ENCODE measurements around the gene ZFYVE9. TPM values are rescaled to one million over a fixed set of nuclear protein-coding genes. Genes with fewer than 3 reads are reported as not detected.

Gene ZFYVE9
- total RNA-seq, 1 experiment from 2014 or later, result 14.2 TPM

- no TSS peak for BruUV-seq (replicated peaks)
- H3K4me2 ChIP-seq (ENCODE audit: low read length), result 0 out of 2 replicates have a peak overlapping the region, but pooled peaks have one; percentile 0
- peaks cover 6 to 44% of the 10 kb centered on the region in 2 experiments; a peak in 3 of 4 replicates for H3K4me1 ChIP-seq (ENCODE audit: control insufficient read depth in 1 of 2, insufficient read depth in 2 of 2, low read length in 2 of 2)
- no peaks in the 10 kb centered on the region for H3K79me2 ChIP-seq (ENCODE audit: insufficient read depth, low read length)
- ChIA-PET RAD21 (ENCODE audit: low non-redundant PET in 1 of 2, low total read pairs in 2 of 2, uncharacterized antibody in 2 of 2, unreplicated experiment in 2 of 2) (no interaction called here), CTCF (no interaction called here), POLR2A (no interaction called here)
- no peak overlapping the region for H3K27ac ChIP-seq (ENCODE audit: low read depth, low read length)
- no peak overlapping the region for H3K9ac ChIP-seq (ENCODE audit: low read length)
- DNase-seq (ENCODE audit: low read depth, low spot score), result no peak
- TF ChIP-seq ELF1 (IDR thresholded peaks at IDR 0.05; ENCODE audit: borderline replicate concordance, low read depth) (no peak), POLR2A (IDR thresholded peaks at IDR 0.05; ENCODE audit: borderline replicate concordance, extremely low read depth, insufficient read depth, insufficient read length) (no peak), SP1 (IDR thresholded peaks at IDR 0.05; ENCODE audit: low read depth) (no peak), JUND (IDR thresholded peaks at IDR 0.05) (no peak), SRF (IDR thresholded peaks at IDR 0.05; ENCODE audit: low read depth) (no peak), ZNF274 (IDR thresholded peaks at IDR 0.05; ENCODE audit: low read depth, low read length) (no peak), EGR1 (IDR thresholded peaks at IDR 0.05; ENCODE audit: low read depth) (no peak)
- no peaks in the 10 kb centered on the region for H4K20me1 ChIP-seq (ENCODE audit: insufficient read depth)
- H3K9me2 ChIP-seq (ENCODE audit: insufficient read depth), result no peaks in the 10 kb centered on the region
- no peaks in the 10 kb centered on the region for H3K36me3 ChIP-seq (ENCODE audit: control insufficient read depth in 1 of 2, insufficient read depth in 2 of 2, low read length in 2 of 2)
- no peaks in the 10 kb centered on the region for H3K9me3 ChIP-seq (ENCODE audit: control insufficient read depth in 1 of 2, insufficient read depth in 1 of 2, low read depth in 1 of 2, low read length in 2 of 2)
- no peak for ATAC-seq
- H2AFZ ChIP-seq (ENCODE audit: low read depth, low read length, poor library complexity, severe bottlenecking), result no peak overlapping the region
- no peaks in the 10 kb centered on the region for H3K27me3 ChIP-seq (ENCODE audit: insufficient read depth, low read length)
- intact Hi-C loops (cut with micrococcal nuclease), result no loop called here
- no peak overlapping the region for H3K4me3 ChIP-seq (replicated peaks in 1 of 2; ENCODE audit: low read depth in 1 of 2, low read length in 2 of 2)
Measured at GRCh38 chr1:52238474-52238873, 96.6 kb downstream of the ZFYVE9 start.

- BruUV-seq (replicated peaks), result no TSS peak
- Histone ChIP-seq H2AFZ (ENCODE audit: low read depth, low read length, poor library complexity, severe bottlenecking) (no peak overlapping the region), H3K9me3 (ENCODE audit: control insufficient read depth in 1 of 2, insufficient read depth in 1 of 2, low read depth in 1 of 2, low read length in 2 of 2) (no peaks in the 10 kb centered on the region), H3K4me2 (ENCODE audit: low read length) (0 out of 2 replicates have a peak overlapping the region, but pooled peaks have one; percentile 0), H3K4me3 (replicated peaks in 1 of 2; ENCODE audit: low read depth in 1 of 2, low read length in 2 of 2) (no peak overlapping the region), H3K36me3 (ENCODE audit: control insufficient read depth in 1 of 2, insufficient read depth in 2 of 2, low read length in 2 of 2) (no peaks in the 10 kb centered on the region), H3K9ac (ENCODE audit: low read length) (no peak overlapping the region), H3K79me2 (ENCODE audit: insufficient read depth, low read length) (no peaks in the 10 kb centered on the region), H4K20me1 (ENCODE audit: insufficient read depth) (no peaks in the 10 kb centered on the region), H3K9me2 (ENCODE audit: insufficient read depth) (no peaks in the 10 kb centered on the region), H3K4me1 (ENCODE audit: control insufficient read depth in 1 of 2, insufficient read depth in 2 of 2, low read length in 2 of 2) (peaks cover 8 to 50% of the 10 kb centered on the region in 2 experiments; a peak in 3 of 4 replicates), H3K27me3 (ENCODE audit: insufficient read depth, low read length) (no peaks in the 10 kb centered on the region), H3K27ac (ENCODE audit: low read depth, low read length) (no peak overlapping the region)
- ATAC-seq, result no peak
- ChIA-PET CTCF (no interaction called here), POLR2A (no interaction called here), RAD21 (ENCODE audit: low non-redundant PET in 1 of 2, low total read pairs in 2 of 2, uncharacterized antibody in 2 of 2, unreplicated experiment in 2 of 2) (no interaction called here)
- no peak for DNase-seq (ENCODE audit: low read depth, low spot score)
- intact Hi-C loops (cut with micrococcal nuclease), result no loop called here
- TF ChIP-seq YY1 (IDR thresholded peaks at IDR 0.05; ENCODE audit: extremely low read depth, insufficient replicate concordance, low read depth, low read length) (no peak), ZFX (IDR thresholded peaks at IDR 0.05) (no peak), CTCF (IDR thresholded peaks at IDR 0.05 in 2 of 3, conservative IDR thresholded peaks at IDR 0.05 in 1 of 3; ENCODE audit: borderline replicate concordance in 1 of 3, insufficient read depth in 1 of 3, low read depth in 2 of 3, low read length in 2 of 3) (no peak), CBX3 (IDR thresholded peaks at IDR 0.05; ENCODE audit: low read depth) (no peak), ELF1 (IDR thresholded peaks at IDR 0.05; ENCODE audit: borderline replicate concordance, low read depth) (no peak), ZBTB33 (IDR thresholded peaks at IDR 0.05; ENCODE audit: extremely low read depth, insufficient replicate concordance, low read length) (no peak), TCF7L2 (IDR thresholded peaks at IDR 0.05; ENCODE audit: borderline replicate concordance, extremely low read depth, insufficient read depth, insufficient read length) (no peak), MAX (IDR thresholded peaks at IDR 0.05) (no peak), ZNF274 (IDR thresholded peaks at IDR 0.05; ENCODE audit: low read depth, low read length) (no peak), ATF3 (IDR thresholded peaks at IDR 0.05) (no peak), EZH2phosphoT487 (IDR thresholded peaks at IDR 0.05; ENCODE audit: borderline replicate concordance) (no peak)
Measured at GRCh38 chr1:52238887-52239707, 97.2 kb downstream of the ZFYVE9 start.

Measured in HCT116 (cell line).